ENCODE measurements around the gene IPCEF1.
A peak's percentile ranks its signal among the peaks of the same experiment; 100 is the strongest.

Gene IPCEF1

DNA sequence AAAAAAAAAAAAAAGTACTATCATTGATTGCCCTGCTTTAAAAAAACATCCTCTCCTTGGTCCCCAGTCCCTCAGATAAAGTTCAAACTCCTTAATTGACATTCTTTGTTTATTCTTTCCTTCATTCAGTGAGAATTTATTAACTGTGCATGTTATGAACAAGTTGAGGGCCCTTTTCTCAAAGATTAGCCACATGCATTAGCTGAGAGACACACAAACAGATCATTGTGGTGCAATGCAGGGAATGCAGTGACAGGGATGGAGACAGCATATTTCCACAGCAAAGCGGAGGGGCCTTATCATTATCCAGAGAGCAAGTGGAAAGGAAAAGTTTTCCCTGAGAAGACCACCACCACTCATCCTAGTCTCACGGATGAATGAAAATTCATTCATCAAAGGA is 21.9 kb upstream of the IPCEF1 start:
- H3K4me3 ChIP-seq (ENCODE audit: low read depth, low read length): no peak overlapping the region
- TF ChIP-seq CTCF (IDR thresholded peaks at IDR 0.05; ENCODE audit: borderline replicate concordance, insufficient read depth, low read depth, low read length): no peak

- H3K4me3 ChIP-seq (ENCODE audit: low read depth, low read length): no peak overlapping the region
- no peak for TF ChIP-seq CTCF (IDR thresholded peaks at IDR 0.05; ENCODE audit: borderline replicate concordance, insufficient read depth, low read depth, low read length)
Observed at GRCh38 chr6:154377726-154378125, 21.1 kb upstream of the IPCEF1 start.

GRCh38 chr6:154373971-154374370 is 17.4 kb upstream of the IPCEF1 start:
- no peak for TF ChIP-seq CTCF (IDR thresholded peaks at IDR 0.05; ENCODE audit: borderline replicate concordance, insufficient read depth, low read depth, low read length)
- H3K4me3 ChIP-seq (ENCODE audit: low read depth, low read length): no peak overlapping the region

DNA sequence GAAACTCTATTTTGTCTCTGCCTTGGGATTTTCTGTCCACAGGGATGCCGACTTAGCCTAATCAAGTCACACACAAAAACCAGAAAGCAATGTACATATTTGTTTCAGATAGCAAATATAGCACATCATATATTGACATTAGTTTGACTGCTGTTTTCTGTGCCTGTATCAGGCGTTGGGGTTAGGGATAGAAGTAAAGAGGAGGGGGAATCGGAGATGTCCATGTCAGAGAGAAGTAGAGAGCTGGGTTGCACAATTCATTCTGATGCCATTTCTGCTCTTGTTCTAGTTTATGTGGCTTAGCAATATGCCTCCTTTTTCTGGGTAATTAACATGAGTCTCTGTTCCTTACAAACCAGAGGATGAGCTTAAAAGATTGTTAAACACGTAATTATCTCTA is 14.7 kb upstream of the IPCEF1 start:
- TF ChIP-seq CTCF (IDR thresholded peaks at IDR 0.05; ENCODE audit: borderline replicate concordance, insufficient read depth, low read depth, low read length): no peak
- no peak overlapping the region for H3K4me3 ChIP-seq (ENCODE audit: low read depth, low read length)

GRCh38 chr6:154370545-154370944 is 13.9 kb upstream of the IPCEF1 start:
- H3K4me3 ChIP-seq (ENCODE audit: low read depth, low read length): no peak overlapping the region
- TF ChIP-seq CTCF (IDR thresholded peaks at IDR 0.05; ENCODE audit: borderline replicate concordance, insufficient read depth, low read depth, low read length): peak; percentile 31; the same call in 1 of the 2 replicates

GRCh38 chr6:154367839-154368695 is 11.5 kb upstream of the IPCEF1 start:
- H3K4me3 ChIP-seq (ENCODE audit: low read depth, low read length): no peak overlapping the region
- no peak for TF ChIP-seq CTCF (IDR thresholded peaks at IDR 0.05; ENCODE audit: borderline replicate concordance, insufficient read depth, low read depth, low read length)

- H3K4me3 ChIP-seq (ENCODE audit: low read depth, low read length): no peak overlapping the region
- no peak for TF ChIP-seq CTCF (IDR thresholded peaks at IDR 0.05; ENCODE audit: borderline replicate concordance, insufficient read depth, low read depth, low read length)
Observed at GRCh38 chr6:154367336-154367735, 10.7 kb upstream of the IPCEF1 start.
